ENCODE data around the gene KRTAP10-2. TPM values are rescaled to one million over a fixed set of nuclear protein-coding genes. Genes with fewer than 3 reads are reported as not detected.
A peak's percentile ranks its signal among the peaks of the same experiment; 100 is the strongest.

Gene KRTAP10-2
- total RNA-seq, 1 experiment from 2014 or later, result not detected

GRCh38 chr21:44517175-44517899 is 34.0 kb downstream of the KRTAP10-2 start:
- Histone ChIP-seq H3K9ac (ENCODE audit: low read length) (no peak overlapping the region), H3K27ac (ENCODE audit: low read length) (no peak overlapping the region), H3K79me2 (ENCODE audit: low read length) (no peaks in the 10 kb centered on the region), H4K20me1 (ENCODE audit: insufficient read depth, low read depth, low read length) (no peaks in the 10 kb centered on the region), H3K4me2 (ENCODE audit: low read depth, low read length, poor library complexity, severe bottlenecking) (no peak overlapping the region), H3K4me3 (ENCODE audit: low read length) (no peak overlapping the region), H3K9me2 (replicated peaks; ENCODE audit: insufficient read depth, low read length) (no peaks in the 10 kb centered on the region), H2AFZ (ENCODE audit: low read length) (no peak overlapping the region), H3K36me3 (ENCODE audit: insufficient read depth, low read length) (no peaks in the 10 kb centered on the region), H3K9me3 (ENCODE audit: low read length) (no peaks in the 10 kb centered on the region; the same call in 1 of the 2 replicates), H3K4me1 (ENCODE audit: low read length) (no peaks in the 10 kb centered on the region), H3K27me3 (ENCODE audit: low read length) (no peaks in the 10 kb centered on the region)
- DNase-seq, result peak; percentile 77

DNA sequence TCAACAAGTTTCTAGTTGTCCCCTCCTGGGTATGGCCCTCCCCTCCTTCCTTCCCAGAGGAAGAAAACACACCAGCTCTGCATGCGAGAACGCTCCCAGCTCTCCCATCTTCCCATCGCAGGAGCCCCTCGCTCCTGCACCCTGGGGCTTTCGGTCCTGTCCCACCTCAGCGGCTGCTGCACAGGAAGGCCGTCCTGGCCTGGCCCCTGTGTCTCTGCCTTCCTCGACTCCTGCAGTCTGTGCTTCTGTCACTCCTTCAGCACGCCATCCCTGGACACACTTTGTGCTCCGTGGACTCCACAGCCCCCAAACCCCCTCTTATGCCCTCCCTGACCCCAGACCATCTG is 34.5 kb downstream of the KRTAP10-2 start:
- H3K4me1 ChIP-seq (ENCODE audit: low read length), result no peaks in the 10 kb centered on the region
- H3K4me3 ChIP-seq (ENCODE audit: low read length), result no peak overlapping the region
- H3K27me3 ChIP-seq (ENCODE audit: low read length), result no peaks in the 10 kb centered on the region
- H3K27ac ChIP-seq (ENCODE audit: low read length), result no peak overlapping the region
- DNase-seq, result no peak
- no peaks in the 10 kb centered on the region for H3K9me2 ChIP-seq (replicated peaks; ENCODE audit: insufficient read depth, low read length)
- no peaks in the 10 kb centered on the region for H4K20me1 ChIP-seq (ENCODE audit: insufficient read depth, low read depth, low read length)
- H3K9ac ChIP-seq (ENCODE audit: low read length), result no peak overlapping the region
- H3K79me2 ChIP-seq (ENCODE audit: low read length), result no peaks in the 10 kb centered on the region
- H3K36me3 ChIP-seq (ENCODE audit: insufficient read depth, low read length), result no peaks in the 10 kb centered on the region
- no peak overlapping the region for H2AFZ ChIP-seq (ENCODE audit: low read length)
- no peaks in the 10 kb centered on the region; the same call in 1 of the 2 replicates for H3K9me3 ChIP-seq (ENCODE audit: low read length)
- H3K4me2 ChIP-seq (ENCODE audit: low read depth, low read length, poor library complexity, severe bottlenecking), result no peak overlapping the region

- Histone ChIP-seq H3K4me3 (ENCODE audit: low read length) (no peak overlapping the region), H2AFZ (ENCODE audit: low read length) (no peak overlapping the region), H3K9ac (ENCODE audit: low read length) (no peak overlapping the region), H3K27ac (ENCODE audit: low read length) (no peak overlapping the region), H3K36me3 (ENCODE audit: insufficient read depth, low read length) (no peaks in the 10 kb centered on the region), H3K27me3 (ENCODE audit: low read length) (no peaks in the 10 kb centered on the region), H3K79me2 (ENCODE audit: low read length) (no peaks in the 10 kb centered on the region), H3K4me2 (ENCODE audit: low read depth, low read length, poor library complexity, severe bottlenecking) (no peak overlapping the region), H3K9me3 (ENCODE audit: low read length) (no peaks in the 10 kb centered on the region; the same call in 1 of the 2 replicates), H3K4me1 (ENCODE audit: low read length) (no peaks in the 10 kb centered on the region), H3K9me2 (replicated peaks; ENCODE audit: insufficient read depth, low read length) (no peaks in the 10 kb centered on the region), H4K20me1 (ENCODE audit: insufficient read depth, low read depth, low read length) (no peaks in the 10 kb centered on the region)
- DNase-seq, result no peak
Observed at GRCh38 chr21:44516342-44516741, 35.0 kb downstream of the KRTAP10-2 start.

- peaks cover 3% of the 10 kb centered on the region for H3K4me1 ChIP-seq (ENCODE audit: low read length)
- no peaks in the 10 kb centered on the region for H3K79me2 ChIP-seq (ENCODE audit: low read length)
- no peaks in the 10 kb centered on the region for H3K9me2 ChIP-seq (replicated peaks; ENCODE audit: insufficient read depth, low read length)
- no peak overlapping the region for H3K4me2 ChIP-seq (ENCODE audit: low read depth, low read length, poor library complexity, severe bottlenecking)
- no peaks in the 10 kb centered on the region for H4K20me1 ChIP-seq (ENCODE audit: insufficient read depth, low read depth, low read length)
- H3K36me3 ChIP-seq (ENCODE audit: insufficient read depth, low read length), result no peaks in the 10 kb centered on the region
- H3K9ac ChIP-seq (ENCODE audit: low read length), result no peak overlapping the region
- H3K27ac ChIP-seq (ENCODE audit: low read length), result no peak overlapping the region
- no peak overlapping the region for H3K4me3 ChIP-seq (ENCODE audit: low read length)
- no peaks in the 10 kb centered on the region for H3K27me3 ChIP-seq (ENCODE audit: low read length)
- no peaks in the 10 kb centered on the region; the same call in 1 of the 2 replicates for H3K9me3 ChIP-seq (ENCODE audit: low read length)
- no peak overlapping the region for H2AFZ ChIP-seq (ENCODE audit: low read length)
- DNase-seq, result no peak
Observed at GRCh38 chr21:44515359-44516165, 35.7 kb downstream of the KRTAP10-2 start.

DNA sequence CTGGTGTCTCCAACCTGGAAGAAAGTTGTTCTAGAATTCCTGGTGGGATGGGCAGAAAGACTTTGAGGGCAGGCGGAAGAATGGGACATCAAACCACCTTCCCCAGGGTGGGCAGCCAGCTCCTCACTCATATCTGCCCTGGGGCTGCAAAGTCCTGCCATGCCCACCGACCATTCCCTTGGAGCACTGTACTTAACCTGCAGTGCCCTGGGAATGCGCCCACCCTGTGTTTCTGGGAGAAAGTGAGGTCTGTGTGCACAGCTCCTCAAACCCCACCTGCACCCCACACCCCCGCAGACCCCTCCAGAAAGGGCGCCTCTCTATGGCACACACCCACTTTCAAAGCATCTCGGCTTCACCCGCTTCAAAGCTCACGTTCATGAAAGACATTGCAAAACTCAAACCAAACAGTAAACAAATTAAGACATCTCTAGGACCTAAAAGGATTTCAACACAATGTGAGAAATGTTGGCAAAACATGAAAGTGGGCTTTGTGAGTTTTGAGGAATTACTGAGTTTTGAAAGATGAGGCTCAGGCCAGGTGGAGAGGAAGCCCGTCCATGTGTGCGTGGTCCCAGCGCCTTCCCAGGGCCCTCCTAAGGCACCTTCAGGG is 36.5 kb downstream of the KRTAP10-2 start:
- Histone ChIP-seq H3K27me3 (ENCODE audit: low read length) (no peaks in the 10 kb centered on the region), H3K4me3 (ENCODE audit: low read length) (no peak overlapping the region), H4K20me1 (ENCODE audit: insufficient read depth, low read depth, low read length) (peaks cover 4% of the 10 kb centered on the region; the same call in 1 of the 2 replicates), H3K27ac (ENCODE audit: low read length) (no peak overlapping the region), H3K4me2 (ENCODE audit: low read depth, low read length, poor library complexity, severe bottlenecking) (no peak overlapping the region), H3K36me3 (ENCODE audit: insufficient read depth, low read length) (no peaks in the 10 kb centered on the region), H3K79me2 (ENCODE audit: low read length) (no peaks in the 10 kb centered on the region), H3K9me3 (ENCODE audit: low read length) (no peaks in the 10 kb centered on the region; the same call in 1 of the 2 replicates), H3K9me2 (replicated peaks; ENCODE audit: insufficient read depth, low read length) (no peaks in the 10 kb centered on the region), H3K9ac (ENCODE audit: low read length) (no peak overlapping the region), H2AFZ (ENCODE audit: low read length) (no peak overlapping the region), H3K4me1 (ENCODE audit: low read length) (peaks cover 6% of the 10 kb centered on the region)
- DNase-seq, result no peak

GRCh38 chr21:44514218-44514520 is 37.1 kb downstream of the KRTAP10-2 start:
- H3K9me3 ChIP-seq (ENCODE audit: low read length), result no peaks in the 10 kb centered on the region; the same call in 1 of the 2 replicates
- DNase-seq, result no peak
- H4K20me1 ChIP-seq (ENCODE audit: insufficient read depth, low read depth, low read length), result peaks cover 6% of the 10 kb centered on the region; the same call in 1 of the 2 replicates
- no peaks in the 10 kb centered on the region for H3K27me3 ChIP-seq (ENCODE audit: low read length)
- no peaks in the 10 kb centered on the region for H3K79me2 ChIP-seq (ENCODE audit: low read length)
- no peak overlapping the region for H3K4me3 ChIP-seq (ENCODE audit: low read length)
- peaks cover 6% of the 10 kb centered on the region for H3K4me1 ChIP-seq (ENCODE audit: low read length)
- H3K9me2 ChIP-seq (replicated peaks; ENCODE audit: insufficient read depth, low read length), result no peaks in the 10 kb centered on the region
- no peak overlapping the region for H3K27ac ChIP-seq (ENCODE audit: low read length)
- no peak overlapping the region for H2AFZ ChIP-seq (ENCODE audit: low read length)
- H3K9ac ChIP-seq (ENCODE audit: low read length), result no peak overlapping the region
- no peaks in the 10 kb centered on the region for H3K36me3 ChIP-seq (ENCODE audit: insufficient read depth, low read length)
- no peak overlapping the region for H3K4me2 ChIP-seq (ENCODE audit: low read depth, low read length, poor library complexity, severe bottlenecking)

GRCh38 chr21:44513389-44514217 is 37.7 kb downstream of the KRTAP10-2 start:
- Histone ChIP-seq H4K20me1 (ENCODE audit: insufficient read depth, low read depth, low read length) (peaks cover 6% of the 10 kb centered on the region; the same call in 1 of the 2 replicates), H3K9me2 (replicated peaks; ENCODE audit: insufficient read depth, low read length) (no peaks in the 10 kb centered on the region), H2AFZ (ENCODE audit: low read length) (no peak overlapping the region), H3K79me2 (ENCODE audit: low read length) (no peaks in the 10 kb centered on the region), H3K9me3 (ENCODE audit: low read length) (no peaks in the 10 kb centered on the region; the same call in 1 of the 2 replicates), H3K4me3 (ENCODE audit: low read length) (no peak overlapping the region), H3K4me1 (ENCODE audit: low read length) (peaks cover 6% of the 10 kb centered on the region), H3K27me3 (ENCODE audit: low read length) (no peaks in the 10 kb centered on the region), H3K9ac (ENCODE audit: low read length) (no peak overlapping the region), H3K36me3 (ENCODE audit: insufficient read depth, low read length) (no peaks in the 10 kb centered on the region), H3K27ac (ENCODE audit: low read length) (no peak overlapping the region), H3K4me2 (ENCODE audit: low read depth, low read length, poor library complexity, severe bottlenecking) (no peak overlapping the region)
- DNase-seq, result no peak

Measured in Karpas-422 (cell line).